Measurements from ENCODE around the gene PAM16.

PAM16 gene

DNA sequence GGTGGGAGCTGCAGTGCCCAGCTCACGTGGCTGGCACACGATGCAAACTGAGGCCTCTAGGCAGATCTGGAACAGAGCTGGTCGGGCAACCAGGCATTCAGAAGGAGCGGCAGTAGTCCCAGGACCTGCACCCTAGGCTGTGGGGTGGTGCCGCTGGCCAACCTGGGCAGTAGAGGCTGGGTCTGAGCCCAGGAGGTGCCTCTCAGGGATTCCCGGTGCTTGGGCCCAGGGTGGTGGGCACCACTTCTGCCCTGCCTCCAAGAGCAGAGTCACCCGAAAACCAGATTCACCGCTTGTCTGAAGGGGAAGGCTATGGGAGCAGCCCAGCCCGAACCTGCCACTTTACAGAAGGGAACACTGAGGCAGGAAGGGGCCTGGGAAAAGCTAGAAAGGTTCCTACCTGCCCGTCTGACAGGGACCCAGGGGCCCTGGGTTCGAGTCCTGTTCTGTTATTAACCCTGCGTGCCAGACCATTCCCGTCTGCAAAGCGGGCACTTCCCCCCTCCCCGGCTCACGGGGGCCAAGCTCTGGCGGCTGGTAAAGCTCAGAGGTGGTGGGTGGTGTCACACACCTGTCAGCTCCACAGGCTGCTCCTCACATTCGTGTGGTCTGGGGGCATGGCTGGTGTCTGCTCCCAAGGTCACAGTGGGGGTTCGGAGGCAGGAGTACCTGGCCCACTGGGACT lies 18.4 kb downstream of the PAM16 start:
- no peak for DNase-seq

DNA sequence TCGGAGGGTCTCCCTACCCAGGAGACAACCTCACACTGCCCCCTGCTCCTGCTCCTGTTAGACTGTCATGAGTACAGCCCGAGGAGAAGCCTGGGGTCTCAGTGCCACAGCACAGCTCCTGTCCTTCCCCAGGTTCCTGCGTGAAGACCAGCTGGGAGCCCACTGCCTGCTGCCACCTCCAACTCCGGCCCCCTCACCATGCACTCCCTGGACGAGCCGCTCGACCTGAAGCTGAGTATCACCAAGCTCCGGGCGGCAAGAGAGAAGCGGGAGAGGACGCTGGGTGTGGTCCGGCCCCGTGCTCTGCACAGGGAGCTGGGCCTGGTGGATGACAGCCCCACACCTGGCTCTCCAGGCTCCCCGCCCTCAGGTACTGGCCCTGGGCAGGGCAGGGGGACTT lies 19.0 kb downstream of the PAM16 start:
- DNase-seq, result no peak

DNA sequence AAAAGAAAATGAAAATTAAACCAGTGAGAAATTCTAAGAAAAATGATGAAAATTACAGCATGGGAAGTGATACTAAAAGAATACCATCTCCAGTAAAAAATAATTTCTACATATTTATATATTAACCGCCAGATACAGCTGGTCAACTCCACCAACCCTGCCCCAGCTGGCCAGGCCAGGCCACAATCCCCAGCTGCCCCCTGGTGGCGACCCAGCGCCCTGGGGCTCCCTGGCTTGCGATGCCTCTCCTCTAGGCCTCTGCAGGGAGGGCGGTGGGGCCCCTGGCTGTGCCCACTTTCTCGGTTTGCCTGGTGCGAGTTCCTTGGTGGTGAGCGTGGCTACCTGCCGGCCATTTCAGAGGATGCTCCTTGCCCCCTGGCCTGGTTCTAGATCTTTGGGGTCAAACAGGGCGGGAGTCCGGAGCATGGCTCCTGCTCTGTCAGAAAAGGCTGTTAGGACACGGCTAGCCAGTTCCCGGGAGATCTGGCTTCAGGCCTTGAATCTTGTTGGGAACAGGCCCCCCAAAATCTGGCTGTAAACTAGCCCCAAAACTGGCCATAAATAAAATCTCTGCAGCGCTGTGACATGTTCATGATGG lies 20.7 kb downstream of the PAM16 start:
- peak; percentile 48 for DNase-seq

DNA sequence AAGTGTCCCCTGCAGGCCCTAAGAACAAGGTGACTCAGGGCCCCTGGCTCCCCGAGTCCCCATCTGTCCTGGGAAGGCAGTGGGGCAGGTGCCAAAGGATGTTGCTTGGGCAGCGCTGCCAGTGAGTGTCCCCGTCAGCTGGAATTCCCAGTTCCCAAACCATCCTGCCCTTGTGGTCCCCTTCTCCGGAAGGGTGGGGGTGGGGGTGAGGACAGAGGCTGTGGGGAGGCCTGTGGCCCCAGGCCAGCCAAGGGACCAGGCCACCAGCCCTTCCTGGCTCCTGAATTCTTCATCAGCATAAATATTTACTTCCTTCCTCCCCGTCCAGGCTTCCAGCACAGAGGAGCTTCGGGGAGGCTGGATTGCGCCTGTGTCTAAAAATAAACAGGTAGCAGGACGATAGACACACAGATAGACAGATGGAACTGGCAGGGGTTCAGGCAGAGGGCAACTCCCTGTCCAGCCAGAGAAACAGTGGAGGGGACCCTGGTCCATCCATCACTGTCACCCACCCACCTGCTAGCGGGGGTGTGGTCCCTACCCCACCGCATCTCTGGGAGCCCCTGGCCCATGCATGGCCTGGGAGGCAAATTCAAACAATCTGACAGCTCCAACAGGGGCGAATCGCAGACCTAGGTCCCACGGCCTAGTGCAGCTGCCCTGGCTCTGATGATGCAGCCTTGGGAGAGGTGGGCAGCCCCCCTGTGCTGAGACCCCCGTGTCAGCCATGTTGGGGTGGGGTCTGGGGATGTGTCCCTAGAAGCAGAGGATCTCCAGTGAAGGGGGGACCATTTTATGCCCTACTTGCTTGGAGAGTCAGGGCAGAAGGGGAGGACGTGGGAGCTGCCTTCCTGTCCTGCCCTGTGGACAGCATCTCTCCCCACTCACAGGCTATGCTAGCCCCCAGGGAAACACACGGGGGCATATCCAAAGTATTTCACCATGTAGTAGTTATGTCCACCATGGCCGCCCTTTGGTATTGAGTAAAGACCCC lies 22.0 kb downstream of the PAM16 start:
- no peak for DNase-seq

DNA sequence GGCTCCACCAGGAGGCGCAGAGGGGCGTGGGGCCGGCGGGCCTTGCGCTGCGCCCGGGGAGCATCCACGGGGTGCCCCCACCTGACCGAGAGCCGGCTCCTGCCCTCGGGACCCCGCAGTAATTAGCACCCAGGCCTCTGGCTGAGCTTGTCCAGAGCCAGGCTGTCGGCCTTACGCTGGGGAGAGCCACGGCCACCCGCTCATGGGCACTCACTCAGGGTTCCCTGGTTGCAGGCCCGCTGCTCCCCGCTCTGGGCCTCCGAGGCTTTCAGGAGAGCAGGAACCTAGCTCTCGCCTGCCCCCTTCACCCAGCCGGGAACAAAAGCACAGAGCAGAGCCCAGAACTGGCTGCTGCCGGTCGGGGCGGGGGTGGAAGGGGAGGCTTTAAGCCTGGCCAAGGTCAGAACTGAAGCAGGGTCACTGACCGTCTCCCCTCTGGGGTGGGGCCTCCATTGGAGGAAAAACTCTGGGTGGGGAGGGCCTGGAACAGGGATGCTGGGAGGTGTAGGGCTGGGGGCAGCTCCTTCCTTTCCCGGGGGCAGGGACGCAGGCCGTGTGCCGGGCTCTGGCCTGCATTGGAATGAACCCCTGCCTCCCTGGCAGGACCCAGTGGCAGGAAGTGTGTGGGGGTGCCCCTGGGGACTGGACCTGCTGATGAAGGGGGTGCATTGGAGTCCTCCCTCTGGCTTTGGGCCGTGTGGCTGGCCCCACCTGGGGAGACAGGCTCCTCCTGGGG lies 22.9 kb downstream of the PAM16 start:
- DNase-seq, result peak; percentile 79

DNA sequence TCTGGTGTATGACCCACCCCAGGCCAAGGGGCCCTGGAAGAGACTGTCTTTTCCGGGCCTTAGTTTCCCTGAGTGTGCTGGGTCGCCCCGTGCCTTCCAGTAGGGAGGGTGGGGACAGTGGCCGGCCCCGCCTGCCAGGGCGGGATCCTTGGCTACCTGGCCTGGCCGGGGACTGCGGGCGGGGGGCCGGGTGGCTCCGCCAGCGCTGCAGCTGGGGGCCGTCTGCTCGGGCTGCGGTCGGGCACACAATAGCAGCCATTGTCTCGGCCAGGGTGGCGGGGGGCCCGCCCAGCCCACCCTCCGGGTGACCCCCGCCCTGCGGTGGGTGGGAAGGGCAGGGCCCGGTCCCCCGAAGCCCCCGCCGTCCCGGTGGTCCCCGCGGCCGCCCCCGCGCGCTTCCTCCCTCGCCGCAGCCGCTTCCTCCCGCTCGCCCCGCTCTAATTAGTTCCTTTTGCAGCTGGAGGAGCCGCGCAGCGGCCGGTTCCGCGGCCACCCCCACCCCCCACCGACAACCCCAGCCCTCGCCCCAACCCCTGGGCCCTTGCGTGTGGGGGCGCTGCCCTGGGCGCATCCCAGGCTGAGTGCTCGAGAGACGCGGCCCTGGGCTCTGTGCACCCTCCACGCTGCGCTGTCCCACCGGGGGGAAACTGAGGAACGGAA lies 23.6 kb downstream of the PAM16 start:
- DNase-seq, result no peak

DNA sequence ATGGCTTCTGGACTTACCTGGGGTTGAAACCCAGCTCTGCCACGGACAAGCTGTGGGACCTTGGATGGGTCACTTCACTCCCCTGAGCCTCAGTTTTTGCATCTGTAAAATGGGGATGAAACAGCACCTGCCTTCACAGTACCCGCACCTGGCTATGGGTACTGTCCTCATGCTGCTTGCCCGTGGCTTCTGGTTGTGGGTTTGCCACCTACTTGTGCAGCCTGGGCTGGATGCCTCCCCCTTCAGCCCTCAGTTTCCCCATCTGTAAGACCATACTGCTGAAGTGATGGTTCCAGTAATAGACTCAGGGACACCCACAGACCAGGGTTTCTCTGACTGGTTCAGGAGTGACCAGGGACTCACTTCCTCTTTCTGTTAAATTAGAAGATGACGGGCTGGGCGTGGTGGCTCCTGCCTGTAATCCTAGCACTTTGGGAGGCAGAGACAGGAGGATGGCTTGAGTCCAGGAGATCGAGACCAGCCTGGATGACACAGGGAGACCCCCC lies 25.8 kb downstream of the PAM16 start:
- no peak for DNase-seq

DNA sequence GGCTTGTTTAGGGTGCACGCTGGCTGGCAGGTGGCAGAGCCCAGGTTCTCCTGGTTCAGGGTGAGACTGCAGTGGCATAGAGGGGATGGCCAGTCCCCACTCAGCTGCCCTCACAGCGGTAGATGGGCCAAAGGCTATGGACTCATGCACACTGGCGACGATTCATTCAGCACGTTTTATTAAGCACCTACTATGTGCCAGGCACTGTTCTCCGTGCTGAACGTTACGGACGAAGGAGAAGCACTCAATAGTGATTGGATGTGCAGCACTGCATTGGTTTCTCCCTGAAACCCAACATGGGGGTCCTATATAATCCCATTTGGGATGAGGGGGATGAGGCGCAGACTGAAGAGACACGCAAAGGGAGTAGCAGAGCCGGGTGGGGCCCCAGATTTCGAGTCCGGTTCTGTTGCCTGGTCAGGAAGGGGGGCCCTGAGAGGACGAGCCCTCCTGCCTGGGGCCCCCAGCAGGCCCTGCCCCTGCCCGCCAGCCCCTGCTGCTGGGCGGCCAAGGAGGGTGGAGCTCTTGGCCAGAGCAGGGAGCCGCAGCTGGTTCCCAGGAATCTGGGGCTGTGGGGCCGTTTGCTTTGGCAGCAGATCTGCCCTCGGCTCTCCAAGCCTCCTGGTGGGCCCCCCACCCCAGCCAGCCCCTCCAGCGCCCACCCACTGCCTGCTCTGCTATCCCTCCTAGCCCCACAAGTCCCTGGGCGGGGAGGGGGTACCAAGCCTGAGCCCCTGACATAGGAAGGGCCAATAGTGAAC lies 26.4 kb downstream of the PAM16 start:
- DNase-seq, result no peak

DNA sequence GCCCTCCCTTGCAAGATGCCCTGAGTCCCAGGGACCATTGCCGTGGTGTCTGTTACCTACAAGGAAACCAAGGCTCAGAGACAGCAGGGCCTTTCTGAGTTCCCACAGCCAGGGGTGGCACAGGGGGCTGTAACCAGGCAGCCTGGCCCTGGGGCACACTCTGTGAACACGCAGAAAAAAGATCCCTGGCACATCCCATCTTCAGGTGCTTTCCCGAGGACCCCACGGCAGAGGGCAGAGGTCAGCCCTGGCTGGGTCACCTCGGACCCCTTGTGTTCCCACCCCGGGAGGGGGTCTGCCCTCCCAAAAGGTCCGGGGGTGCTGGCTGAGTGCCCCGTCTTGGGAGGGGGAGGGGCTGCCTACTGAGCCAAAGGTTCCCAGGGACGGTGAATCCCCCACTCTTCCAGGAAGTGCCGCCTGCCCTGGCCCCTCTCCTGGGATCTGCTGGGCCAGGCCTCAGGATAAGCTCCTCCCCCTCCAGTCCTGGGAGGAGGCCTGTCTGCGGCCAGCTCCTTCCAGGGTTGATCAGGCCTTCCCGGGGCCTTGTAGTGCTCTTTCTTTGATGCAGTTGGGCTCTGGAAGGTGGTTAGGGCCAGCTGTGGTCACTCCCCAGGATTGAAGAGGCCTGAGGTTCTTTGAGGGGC lies 27.2 kb downstream of the PAM16 start:
- DNase-seq, result peak; percentile 60

DNA sequence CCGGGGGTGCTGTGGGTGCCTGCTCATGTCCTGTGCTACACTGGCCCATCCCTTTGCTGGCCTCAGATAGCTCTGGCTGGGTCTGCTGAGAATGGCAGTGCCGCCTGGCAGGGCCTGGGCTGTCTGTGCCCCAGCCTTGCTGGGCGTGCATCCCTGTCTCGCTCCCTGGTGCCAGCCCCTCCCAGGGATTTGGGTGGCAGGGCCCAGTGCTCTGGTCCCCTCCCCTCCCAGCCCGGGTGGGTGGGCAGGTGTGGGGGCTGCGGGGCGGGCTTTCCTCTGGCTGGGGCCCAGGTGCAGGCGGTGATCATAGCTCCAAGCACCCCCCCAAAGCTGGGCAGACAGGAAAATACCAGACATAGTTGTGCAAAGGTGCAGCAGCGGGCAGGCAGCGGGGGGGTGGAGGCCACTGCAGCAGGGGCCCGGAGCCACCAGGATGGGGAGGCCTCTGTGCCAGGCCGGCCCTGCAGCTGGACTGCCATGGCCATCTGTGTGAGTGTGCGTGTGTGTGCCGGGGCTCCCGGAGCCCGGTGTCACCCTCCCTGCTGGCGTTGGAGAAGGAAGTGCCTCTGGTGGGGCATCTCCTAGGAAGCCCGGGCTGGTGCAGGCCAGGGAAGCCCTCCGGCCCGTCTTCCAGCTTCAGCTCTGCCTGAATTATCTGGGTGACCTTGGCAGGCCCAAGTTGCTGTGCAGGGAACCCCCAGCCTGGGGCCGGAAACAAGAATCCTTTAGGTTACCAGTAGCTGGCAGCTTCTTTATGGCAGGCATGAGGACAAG lies 27.9 kb downstream of the PAM16 start:
- DNase-seq, result no peak

DNA sequence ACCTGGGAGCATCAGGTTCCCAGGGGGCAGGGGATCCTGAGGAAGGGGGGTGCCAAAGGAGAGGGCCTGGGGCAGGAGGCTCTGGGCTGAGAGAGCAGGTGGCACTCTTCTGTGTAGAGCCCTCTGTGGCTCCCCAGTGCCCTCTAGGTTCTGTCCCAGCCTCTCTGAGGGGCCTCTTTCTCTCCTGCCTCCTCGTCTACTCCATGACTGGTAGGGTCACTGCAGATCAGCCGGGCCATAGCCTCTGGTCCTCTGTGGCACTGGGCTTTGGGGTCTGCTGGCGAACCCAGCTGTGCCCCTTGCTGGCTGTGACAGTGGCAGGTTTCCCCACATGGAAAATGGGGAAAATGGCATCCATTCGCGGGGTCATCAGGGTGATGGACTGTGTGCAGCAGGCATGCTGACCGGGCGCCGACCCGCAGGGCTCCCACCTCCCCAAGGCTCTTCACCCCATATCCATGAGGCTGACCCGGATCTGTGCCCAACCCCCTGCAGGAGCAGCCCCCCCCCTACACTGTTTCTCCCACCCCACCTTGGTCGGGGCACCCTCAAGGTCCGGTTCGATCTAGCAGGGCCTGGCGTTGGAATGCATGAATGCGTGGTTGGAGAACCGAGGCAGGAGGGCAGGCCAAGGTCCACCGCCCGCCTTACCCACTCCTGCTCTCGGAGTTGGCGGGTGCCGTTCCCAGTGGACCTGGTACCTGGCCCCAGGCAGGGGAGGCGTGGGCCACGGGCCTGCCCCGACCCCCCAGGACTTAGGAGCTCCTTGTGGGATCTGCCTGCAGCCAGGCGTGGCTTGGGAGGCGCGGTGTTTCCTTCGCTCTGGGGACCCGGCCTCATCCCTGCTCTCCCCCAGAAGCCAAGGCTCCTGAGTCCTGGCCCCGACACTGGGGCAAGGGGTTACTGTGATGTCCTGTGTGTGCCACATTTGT lies 28.7 kb downstream of the PAM16 start:
- DNase-seq, result no peak

DNA sequence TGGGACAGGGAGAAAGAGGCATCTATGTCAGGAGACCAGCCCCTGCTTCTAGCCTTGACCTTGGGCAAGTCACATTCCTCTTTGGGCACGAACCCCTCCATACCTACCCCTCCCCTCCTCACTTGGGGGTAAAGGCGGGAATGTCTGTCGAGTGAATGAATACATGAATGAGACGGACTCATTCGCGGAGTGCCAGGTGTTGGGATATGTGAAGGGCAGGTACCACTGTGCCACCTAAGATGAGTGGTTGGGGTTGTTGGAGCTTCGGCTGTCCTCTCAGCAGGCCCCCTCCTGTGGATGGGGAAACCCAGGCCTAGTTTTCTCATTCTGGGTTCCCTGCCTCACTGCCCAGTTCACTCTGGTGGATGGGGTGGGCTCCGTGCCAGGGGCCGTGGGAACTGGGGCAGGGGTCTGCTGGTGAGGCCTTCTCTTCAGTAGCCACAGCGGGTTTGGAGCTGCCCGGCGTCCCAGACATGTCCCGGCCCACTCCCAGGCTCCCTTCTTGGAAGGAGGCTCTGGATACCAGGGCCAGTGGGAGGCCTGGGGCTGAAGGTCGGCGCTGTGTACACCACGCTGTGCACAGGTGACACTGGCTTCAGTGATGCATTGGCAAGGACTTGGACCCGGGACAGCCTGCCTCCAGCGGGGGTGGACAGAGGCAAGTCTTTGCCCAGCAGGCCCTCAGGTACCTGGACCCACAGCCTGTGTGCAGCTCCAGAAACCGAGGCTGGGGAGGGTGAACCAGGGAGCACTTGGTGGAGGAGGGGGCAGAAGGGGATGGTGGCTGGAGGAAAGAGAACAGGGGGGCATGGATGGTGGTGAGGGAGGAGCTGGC lies 29.6 kb downstream of the PAM16 start:
- DNase-seq, result no peak

DNA sequence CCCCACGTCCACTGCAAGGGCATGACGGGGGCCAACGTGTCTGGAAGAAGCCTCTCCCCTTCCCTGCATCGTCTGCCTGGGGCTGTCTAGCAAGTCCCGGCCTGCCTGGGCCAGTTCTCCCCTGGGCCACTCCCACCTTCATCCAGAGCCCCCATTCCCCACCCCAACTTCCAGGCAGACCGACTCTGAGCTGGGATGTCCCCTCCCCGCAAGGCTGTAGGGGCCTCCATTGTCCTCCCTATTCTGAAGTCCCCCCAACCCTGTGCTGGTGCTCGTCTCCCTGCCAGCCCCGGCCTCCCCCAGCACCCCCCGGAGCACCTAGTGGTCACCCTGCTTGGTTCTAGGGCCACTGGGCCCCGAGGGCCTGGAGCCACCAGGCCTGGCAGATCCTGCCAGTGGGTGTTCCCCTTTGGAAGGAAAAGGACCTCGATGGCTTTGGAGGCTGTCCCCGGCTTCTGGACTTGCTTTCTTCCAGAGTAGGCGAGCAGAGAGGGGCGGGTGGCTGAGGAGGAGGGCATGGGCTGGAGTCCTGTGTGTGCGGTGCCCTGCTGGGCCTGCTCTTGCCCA lies 30.5 kb downstream of the PAM16 start:
- no peak for DNase-seq

DNA sequence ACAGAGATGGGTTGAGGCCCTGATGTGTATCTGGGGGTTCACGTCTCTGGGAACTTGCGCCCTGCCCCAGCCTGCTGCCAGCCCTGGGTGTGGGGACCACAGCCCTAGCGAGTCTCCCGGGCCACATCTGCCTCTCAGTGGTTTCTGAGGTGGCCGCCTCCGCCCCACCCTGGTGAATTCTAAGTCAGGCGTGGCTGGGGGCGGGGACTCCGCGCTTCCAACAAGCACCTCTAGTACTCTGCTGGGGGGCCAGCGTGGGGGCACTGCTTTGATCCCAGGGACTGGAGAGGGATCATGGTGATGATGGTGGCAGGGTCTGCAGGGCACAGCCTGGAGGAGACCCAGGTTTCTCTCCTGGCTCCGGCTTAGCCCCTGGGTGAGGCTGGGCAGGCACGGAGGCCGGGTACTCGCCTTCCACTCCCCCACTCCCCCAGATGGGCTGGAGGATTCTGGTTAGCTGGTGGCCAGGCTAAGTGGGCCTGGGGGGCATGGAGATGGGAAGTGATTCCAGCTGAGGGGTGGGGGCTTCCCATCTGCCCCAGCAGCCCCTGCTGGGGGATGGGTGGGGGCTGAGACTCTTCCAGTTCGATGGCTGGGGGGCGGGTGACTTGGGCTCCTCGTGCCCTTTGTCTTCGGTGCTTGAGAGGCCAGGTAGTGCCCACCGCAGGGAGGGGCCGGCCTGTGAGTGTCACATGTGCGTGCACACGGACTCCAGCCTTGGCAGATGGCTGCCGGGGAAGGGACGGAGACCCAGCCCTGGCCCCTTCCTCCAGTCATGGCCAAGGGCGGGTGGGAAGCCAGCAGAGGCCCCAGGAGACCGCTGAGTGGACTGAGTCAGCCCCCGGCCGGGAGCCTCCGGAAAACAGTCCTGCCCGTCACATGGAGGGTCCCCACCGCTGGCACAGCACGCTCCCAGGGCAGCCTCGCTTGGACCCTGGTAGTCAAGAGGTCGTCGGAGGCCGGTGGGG lies 31.4 kb downstream of the PAM16 start:
- no peak for DNase-seq

DNA sequence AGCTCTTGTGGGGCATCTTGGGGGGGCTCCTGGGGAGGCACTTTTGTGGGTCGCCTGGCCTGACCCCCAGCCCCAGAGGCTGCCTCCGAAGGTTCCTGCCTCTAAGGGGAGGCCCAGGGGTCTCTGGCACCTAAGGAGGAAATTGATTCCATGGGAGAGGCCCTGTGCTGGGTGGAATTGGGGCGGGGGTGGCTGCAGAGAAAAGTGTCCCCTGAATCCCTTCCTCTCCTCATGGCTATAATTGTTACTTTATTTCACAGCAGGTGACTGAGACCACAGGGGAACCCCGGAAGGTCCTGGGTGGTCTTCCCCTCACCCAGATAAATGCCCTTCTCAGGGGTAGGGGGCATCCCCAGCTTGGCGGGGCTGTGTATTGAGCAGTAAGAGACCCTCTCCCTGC lies 32.2 kb downstream of the PAM16 start:
- no peak for DNase-seq

DNA sequence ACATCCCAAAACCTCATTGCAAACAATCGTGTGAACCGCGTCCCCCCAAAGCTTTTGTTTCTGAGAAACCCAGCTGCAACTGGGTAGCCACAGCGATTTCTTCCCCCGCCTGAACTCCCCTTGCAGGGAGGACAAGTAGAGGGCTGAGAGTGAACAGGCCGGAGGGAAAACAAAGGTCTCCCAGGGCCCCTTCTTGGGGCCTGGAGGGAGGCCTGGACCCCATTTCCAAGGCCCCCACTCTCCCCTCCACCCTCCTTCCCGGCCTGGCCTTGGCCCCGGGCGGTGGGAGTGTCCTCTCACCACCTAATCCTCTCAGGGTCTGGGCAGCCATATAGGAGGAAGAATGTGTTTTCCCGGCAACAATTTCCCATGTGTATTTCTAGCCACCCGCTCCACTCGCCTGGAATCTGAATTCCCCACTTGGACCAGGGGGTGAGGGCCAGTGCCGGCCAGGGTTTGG lies 32.6 kb downstream of the PAM16 start:
- DNase-seq, result no peak

All from fibroblast of skin of abdomen (primary cell).